GM21619 (cell line): ENCODE measurements around the gene DSP.

Source experiments
- ATAC-seq: cut with Tn5 transposase; IDR thresholded peaks from one replicate; pipeline ENCODE4 v1.9.1; 2021; ENCODE audit not compliant: unreplicated experiment

The DSP gene

DNA sequence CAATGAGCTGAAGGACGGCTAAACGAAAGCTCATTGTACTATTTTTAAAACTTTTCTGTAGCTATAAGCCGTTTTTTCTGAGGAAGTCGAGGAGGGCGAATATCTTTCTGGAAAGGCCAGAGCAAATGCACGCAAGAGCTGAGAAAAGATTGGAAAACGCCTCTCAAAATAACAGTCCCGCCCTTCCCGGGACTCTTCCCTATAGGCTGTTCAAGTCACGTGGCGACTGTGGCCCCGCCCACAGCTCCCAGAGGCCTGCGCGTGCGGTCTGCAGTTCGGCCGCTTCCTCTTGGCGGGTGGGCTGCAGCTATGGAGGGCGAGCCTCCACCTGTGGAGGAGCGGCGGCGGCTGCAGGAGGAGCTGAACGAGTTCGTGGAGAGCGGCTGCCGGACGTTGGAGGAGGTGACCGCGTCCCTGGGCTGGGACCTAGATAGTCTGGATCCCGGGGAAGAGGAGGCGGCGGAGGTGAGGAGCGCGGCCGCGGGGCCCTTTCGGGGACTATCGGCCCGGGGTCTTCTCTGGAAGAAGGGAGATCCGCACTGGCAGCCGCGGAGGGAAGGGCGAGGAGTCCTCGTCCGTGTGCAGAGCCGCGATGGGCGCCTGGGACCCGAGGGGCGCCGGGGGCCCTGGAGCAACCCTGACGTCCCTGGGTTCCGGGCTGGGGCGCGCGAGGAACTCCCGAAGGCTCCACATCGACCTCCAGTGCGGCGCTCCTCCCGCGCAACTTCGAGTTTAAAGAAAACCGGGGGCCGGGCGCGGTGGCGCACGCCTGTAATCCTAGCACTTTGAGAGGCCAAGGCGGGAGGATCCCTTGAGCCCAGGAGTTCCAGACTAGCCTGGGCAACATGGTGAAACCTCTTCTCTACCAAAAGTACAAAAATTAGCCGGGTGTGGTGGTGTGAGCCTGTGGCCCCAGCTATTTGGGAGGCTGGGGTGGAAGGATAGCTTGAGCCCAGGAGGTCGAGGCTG is 48.8 kb downstream of the DSP start, which contains the start of gene SNRNP48:
Gene SNRNP48 (plus strand): TSS at position 250 of the 969 bp plus-strand sequence. CDS start 60 bp downstream, at position 310.
- peak; percentile 99 for ATAC-seq

DNA sequence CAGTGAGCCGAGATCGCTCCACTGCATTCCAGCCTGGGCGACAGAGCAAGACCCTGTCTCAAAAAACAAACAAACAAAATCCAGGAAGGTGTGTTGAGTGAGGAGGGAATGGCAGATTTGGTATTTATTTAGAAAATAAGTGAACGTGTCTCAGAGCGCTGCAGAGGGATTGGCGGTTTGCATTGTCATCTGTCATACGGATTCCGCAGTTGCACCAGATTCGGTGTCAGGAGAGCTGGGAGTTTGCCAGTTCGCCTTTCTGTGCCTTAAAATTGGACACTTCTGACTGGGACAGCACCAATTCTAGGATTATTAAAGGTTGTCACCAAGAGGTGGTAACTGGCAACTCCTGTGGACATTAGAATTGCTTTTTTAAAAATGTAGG is 49.4 kb downstream of the DSP start:
- ATAC-seq: no peak

- ATAC-seq: no peak
Measured at GRCh38 chr6:7591770-7592169, 50.3 kb downstream of the DSP start.

DNA sequence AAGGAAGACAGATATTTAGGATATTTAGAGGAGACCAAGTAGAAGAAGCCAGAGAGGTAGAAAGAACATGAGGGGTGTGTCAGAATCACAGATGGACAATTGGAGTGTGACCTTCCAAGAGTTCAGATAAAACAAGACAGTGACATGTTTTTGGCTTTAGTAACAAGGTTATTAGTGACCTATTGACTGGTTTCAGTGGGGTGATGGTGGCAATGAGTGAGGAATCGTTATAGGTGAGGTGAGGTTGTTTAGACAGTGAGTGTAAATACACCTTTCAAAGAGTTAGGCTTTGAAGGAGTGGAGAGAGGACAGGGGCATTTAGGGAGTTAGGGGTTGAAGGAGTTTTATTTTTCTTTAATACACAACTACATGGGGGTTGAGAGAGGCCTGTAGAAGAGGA is 51.8 kb downstream of the DSP start:
- ATAC-seq: no peak

DNA sequence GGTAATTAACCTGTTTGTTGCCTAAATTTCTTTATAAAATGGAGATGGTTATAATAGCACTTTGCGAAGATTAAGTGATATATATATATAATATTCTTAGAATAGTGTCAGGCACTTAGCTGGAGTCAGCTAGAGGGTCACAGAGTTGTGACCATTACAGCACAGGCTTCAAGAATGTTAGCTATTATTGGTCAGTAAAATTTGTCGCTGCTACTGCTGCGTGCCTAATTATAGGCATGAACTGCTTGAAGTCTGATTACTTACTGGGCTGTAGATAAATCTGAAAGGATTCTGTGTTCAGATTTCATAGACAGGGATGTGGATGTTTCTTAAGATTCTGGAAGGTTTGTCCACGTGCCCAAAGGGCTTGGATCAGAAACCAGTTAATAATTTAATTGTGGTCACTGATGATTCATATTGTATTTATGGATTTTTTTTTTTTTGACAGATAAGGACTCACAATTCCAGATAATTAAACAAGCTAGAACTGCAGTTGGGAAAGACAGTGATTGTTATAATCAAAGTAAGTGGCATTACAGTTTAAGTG is 53.2 kb downstream of the DSP start:
- ATAC-seq: no peak

GRCh38 chr6:7604003-7604402 is 62.5 kb downstream of the DSP start:
- no peak for ATAC-seq

DNA sequence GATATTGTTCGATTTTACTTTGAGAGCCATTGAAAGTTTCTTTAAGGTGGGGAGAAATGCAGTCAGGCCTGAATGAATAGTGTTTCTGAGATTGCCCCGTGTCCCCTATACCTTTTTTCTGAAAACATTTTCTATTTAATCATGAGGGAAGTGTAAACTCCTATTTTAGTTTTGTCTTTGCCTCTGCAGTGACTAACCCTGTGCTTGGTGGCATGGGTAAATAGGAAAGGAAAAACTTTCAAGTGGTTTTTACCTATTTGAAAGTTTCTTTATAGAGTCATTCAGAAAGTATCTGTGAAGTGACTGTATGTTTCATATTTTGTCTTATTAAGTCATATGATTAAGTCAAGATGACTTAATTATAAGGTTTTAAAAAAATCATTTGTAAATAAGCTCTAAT is 63.0 kb downstream of the DSP start:
- peak; percentile 60 for ATAC-seq

DNA sequence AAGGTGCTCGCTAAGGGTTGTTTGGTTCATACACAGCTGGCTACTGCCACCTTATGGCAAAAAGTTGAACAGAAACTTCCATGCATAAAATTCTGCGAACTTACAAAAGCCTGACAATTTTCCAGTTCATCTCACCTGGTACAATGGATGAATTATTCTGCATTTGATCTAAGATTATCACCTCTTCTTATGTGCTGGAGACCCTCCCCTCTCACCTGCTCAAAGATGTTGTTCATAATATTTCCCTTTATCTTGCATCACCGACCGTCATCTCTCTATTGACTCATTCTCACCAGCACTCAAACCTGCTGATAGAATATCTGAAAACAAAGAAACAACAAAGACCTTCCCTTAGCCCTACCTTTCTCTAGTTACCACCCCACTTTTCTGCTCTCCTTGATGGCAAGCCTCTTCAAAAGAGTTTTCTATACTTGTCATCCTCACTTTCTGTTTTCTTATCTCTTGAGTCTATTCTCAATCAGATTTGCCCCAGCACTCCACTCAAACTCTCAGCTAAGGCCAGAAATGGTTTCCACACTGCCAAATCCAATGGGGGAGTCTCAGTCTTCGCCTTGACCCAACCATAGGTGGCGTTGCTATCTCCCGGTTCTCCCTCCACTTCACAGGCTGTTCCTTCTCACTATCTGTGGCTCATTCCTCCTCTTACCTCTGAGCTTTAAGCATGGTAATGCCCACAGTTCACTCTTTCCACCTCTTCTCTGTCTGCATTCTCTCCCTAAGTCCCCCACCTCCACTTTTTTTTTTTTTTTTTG is 74.3 kb downstream of the DSP start:
- no peak for ATAC-seq

DNA sequence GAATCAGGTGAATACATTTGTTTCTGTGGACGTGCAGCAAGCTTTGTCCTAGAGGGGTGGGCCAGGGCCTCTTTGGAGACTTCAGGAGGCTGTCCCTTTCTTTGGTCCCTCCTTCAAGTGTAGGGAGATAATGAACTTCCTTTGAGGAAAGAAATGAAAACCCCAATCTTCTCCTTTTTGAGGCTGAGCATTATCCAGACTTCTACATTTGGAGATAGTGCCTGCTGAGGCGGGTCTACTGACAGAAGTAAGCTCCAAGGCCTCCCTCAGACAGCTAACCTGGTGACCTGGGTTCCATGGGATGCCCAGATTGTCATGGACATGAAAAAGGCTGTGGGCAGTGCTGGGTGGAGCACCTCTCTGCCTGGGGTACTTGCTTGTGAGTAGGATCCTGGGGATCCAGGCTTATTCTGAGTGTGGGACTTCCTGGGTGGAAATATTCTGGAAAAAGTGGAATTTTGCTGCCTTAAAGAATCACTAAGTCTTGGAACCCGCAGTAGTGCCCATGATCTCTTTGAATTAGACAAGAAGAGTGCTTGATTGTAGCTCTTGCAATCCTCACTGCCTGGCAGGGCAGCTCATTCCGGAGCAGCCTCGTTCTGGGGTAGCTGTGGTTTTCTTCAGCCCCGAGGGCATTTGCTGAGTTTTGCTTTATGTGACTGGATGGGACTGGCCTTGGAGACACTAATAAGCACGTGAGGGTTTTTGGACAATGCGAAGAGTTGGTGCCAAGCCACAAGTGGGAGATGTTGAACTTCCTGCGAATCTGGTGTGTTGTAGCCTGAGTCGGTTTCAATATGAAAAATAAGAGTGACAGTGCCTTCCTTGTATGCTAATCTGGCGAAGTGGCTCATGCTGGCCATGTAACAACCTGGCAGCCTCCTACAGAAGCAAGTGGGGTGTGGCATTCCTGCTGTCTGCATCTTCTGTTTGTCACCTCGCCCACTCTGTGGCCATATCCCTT is 76.6 kb downstream of the DSP start:
- peak; percentile 82 for ATAC-seq

DNA sequence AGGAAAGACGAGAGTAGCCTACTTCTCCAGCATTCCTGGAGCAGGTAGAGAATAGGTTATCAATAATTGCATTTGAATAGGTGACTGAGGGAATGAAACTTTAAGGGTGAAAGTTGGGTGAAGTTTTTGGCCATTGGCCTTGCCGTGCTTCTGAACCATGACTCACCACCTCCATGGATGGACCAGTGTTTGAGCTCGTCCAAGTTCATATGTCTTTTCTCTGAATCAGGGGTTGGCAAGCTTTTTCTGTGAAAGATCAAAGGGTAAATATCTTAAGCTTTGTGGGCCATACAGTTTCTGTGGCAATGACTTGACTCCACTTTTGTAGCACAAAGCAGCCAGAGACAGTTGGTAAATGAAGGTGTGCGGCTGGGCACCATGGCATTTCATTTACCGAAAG is 80.3 kb downstream of the DSP start:
- no peak for ATAC-seq

- no peak for ATAC-seq
Measured at GRCh38 chr6:7624796-7625710, 83.6 kb downstream of the DSP start.

DNA sequence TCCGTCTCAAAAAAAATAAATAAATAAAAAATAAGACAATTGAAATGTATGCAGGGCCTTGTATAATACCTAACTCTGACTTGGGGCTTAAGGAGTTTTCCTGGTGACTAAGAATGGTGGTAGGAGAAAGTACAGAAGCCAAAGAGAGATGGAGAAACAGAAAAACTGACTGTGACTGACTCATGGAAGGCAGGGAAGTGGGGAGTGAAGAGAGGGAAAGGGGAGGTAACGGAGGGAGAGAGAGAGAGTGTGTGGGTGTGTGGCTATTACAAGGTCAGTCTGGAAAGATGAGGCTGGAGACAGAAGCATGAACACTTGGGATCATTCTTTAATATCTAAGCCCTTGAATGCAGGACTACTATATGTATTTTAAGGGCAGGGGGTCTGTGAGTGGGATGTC is 87.0 kb downstream of the DSP start:
- ATAC-seq: no peak

DNA sequence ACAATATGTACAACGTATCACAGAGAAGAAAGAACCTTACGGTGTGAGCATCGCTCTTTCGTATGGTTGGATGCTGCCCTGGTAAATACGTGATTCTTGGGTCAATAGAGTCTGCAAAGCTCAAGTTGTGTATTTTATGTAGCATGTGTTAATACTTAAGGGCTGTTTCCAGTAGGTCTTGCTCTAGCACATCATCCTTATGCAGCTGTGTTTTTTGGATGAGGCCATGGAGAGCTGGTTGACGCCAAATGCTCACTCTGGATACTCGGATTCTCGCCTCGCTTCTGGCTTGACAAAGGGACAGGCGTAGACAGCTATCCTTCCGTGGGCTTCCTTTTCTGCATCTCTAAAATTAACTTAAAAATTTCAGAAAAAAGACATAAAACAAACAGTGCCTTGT is 87.4 kb downstream of the DSP start:
- ATAC-seq: no peak

DNA sequence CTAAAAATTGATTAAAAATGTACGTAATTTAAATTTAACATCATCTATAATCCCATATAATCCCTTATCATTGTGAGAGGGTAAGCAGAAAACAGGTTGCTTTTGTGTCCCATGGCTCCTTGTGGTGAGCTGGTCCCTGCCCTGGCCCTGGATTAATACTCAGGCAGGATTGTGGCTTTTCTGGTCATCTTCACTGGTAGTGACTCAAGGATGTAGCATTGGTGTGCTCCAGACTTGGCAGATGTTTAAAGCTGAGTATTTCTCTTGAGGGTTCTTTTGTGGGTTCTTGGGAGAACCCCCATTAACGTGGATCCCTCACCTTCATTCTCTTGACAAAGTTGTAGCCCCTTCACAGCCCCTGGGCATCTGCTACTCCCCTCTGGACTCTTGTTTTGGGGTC is 87.8 kb downstream of the DSP start:
- ATAC-seq: no peak

- ATAC-seq: no peak
Measured at GRCh38 chr6:7630792-7631191, 89.3 kb downstream of the DSP start.

GRCh38 chr6:7631466-7631865 is 90.0 kb downstream of the DSP start:
- no peak for ATAC-seq

DNA sequence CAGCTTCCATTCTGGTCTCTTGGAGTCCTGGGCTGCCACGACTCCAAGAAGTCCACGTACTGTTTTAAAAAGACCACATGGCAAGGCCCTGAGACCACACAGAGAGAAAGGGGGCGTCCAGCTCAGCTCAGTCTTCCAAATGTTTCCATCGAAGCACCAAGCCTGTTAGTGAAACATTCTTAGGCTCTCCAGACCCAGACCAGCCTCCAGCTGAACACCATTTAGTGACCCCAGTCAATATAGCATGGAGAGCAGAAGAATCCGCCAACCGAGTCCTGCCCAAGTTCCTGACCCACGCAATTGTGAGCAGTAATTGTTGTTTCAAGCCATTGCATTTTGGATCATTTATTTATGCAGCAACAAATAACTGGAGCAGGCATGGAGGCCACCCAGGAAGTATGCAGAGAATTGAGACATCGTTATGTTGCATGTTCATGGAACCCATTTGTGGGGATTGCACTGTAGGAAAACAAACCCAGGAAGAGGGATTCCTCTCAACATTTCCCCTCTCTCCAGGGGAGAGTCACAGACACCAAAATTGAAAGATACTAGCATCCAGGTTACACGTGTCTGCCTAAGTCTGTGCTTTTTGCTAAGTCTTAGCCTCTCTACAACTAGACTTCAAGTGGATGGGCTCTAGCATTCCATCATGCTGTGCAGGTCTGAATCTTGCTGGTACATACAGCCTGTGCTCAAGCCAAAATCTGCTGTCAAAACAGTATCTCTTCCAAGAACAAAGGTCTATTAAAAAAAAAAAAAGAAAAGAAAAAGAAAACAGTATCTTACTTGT is 91.2 kb downstream of the DSP start:
- ATAC-seq: no peak

DNA sequence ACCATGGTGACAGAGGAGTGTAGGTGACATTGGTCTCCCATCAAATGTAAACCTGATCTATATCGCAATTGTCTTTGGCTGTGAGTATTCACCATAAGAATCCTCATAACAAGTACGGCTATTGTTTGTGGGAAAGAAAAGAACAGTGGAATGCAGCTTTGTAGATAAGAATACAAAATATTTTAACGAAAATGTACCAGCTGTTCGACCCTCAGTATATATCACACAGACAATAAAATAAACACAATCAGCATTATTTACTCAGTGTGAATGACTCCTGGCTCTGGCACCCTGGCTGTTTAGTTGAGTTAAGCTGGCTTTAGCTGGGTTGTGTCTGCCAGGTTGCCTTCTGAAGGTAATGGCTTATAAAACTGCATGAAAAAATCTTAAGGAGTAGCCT is 91.9 kb downstream of the DSP start:
- no peak for ATAC-seq

DNA sequence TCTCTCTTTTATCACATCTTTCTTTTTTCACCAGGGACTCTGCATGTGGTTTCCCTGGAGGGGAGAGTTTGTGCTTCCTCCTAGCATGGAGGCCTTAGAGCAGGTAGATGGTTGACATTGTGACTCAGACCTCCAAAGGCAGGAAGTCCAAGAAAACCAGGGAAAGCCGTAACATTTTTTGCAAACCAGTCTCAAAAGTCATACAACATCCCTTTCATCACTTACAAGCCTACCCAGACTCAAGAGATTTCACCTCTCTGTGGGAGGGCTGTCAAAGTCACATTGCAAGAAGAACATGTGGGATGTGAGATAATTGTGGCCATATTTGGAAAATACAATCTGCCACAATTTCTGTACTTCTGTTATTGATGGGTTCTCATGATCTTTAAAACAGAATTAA is 94.7 kb downstream of the DSP start:
- no peak for ATAC-seq
